ENCODE results near the gene TWSG1.
"Not testable (repeated sequence)": the region's sequence is repeated elsewhere in the genome, so short reads cannot be mapped to it uniquely, and the experiment has no call there.

DNA sequence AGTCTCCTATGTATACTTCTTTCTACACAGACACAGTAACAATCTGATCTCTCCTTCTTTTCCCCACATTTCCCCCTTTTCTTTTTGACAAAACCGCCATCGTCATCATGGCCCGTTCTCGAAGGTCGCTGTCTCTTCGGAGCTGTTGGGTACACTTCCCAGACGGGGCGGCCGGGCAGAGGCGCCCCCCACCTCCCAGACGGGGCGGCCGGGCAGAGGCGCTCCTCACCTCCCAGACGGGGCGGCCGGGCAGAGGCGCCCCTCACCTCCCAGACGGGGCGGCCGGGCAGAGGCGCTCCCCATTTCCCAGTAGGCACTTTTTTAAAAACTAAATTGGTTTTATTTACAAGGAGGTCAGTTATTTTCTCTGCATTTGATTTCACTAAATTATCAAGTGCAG is 95.7 kb downstream of the TWSG1 start:
- TF ChIP-seq, protein P1, sequence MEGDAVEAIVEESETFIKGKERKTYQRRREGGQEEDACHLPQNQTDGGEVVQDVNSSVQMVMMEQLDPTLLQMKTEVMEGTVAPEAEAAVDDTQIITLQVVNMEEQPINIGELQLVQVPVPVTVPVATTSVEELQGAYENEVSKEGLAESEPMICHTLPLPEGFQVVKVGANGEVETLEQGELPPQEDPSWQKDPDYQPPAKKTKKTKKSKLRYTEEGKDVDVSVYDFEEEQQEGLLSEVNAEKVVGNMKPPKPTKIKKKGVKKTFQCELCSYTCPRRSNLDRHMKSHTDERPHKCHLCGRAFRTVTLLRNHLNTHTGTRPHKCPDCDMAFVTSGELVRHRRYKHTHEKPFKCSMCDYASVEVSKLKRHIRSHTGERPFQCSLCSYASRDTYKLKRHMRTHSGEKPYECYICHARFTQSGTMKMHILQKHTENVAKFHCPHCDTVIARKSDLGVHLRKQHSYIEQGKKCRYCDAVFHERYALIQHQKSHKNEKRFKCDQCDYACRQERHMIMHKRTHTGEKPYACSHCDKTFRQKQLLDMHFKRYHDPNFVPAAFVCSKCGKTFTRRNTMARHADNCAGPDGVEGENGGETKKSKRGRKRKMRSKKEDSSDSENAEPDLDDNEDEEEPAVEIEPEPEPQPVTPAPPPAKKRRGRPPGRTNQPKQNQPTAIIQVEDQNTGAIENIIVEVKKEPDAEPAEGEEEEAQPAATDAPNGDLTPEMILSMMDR (IDR thresholded peaks at IDR 0.05 in 8 of 11, conservative IDR thresholded peaks at IDR 0.05 in 3 of 11): not testable (repeated sequence)
- not testable (repeated sequence) for TF ChIP-seq POLR2A, POLR2AphosphoS5 (IDR thresholded peaks at IDR 0.05)
